Natural killer cell (primary cell): ENCODE measurements around the gene NPEPL1. TPM values are rescaled to one million over a fixed set of nuclear protein-coding genes. Genes with fewer than 3 reads are reported as not detected.
"Not testable (repeated sequence)": the region's sequence is repeated elsewhere in the genome, so short reads cannot be mapped to it uniquely, and the experiment has no call there.

ENCODE experiments used
- ATAC-seq, 3 donors: fragments of 150-1000 bp in 2 of 3; fragments of 200-7000 bp in 1 of 3; cut with Tn5 transposase; 1 replicate in 1 of 3; 2 replicates in 2 of 3; pipeline ENCODE4 v1.10.0; 2021; ENCODE audit warnings: mild to moderate bottlenecking in 2 of 3, moderate library complexity in 2 of 3
- DNase-seq, 2 donors: peaks; one replicate each; pipeline versions ENCODE4 v3.0.0 to v3.0.0-alpha.2; 2013 to 2021; ENCODE audit warnings: mixed read lengths in 1 of 2
- H3K27ac ChIP-seq: one replicate; pipeline ENCODE4 v1.5.1; 2013; ENCODE audit warnings: mild to moderate bottlenecking, low read length
- H3K27me3 ChIP-seq: one replicate; pipeline ENCODE4 v1.6.1; 2013; ENCODE audit warnings: low read length; ENCODE audit not compliant: control insufficient read depth, insufficient read depth
- H3K36me3 ChIP-seq: one replicate; pipeline ENCODE4 v1.6.1; 2013; ENCODE audit warnings: low read length; ENCODE audit not compliant: control insufficient read depth, insufficient read depth
- H3K4me1 ChIP-seq: one replicate; pipeline ENCODE4 v1.6.1; 2013; ENCODE audit warnings: low read length; ENCODE audit not compliant: control insufficient read depth, insufficient read depth
- H3K4me3 ChIP-seq: one replicate; pipeline ENCODE4 v1.5.1; 2013; ENCODE audit warnings: low read length
- H3K9me3 ChIP-seq: one replicate; pipeline ENCODE4 v1.6.1; 2013; ENCODE audit warnings: low read length; ENCODE audit not compliant: control insufficient read depth, insufficient read depth
- H3K27ac Mint-ChIP-seq, 2 donors: one replicate each; pipeline ENCODE4 v1.8.0; 2022; ENCODE audit warnings: mild to moderate bottlenecking in 2 of 2, mixed read lengths in 2 of 2, moderate library complexity in 1 of 2
- H3K27me3 Mint-ChIP-seq, 2 donors: one replicate each; pipeline ENCODE4 v1.8.0; 2022; ENCODE audit warnings: low read depth in 2 of 2, mixed read lengths in 2 of 2
- H3K36me3 Mint-ChIP-seq: one replicate; pipeline ENCODE4 v1.8.0; 2022; ENCODE audit warnings: mixed read lengths
- H3K4me1 Mint-ChIP-seq, 2 donors: one replicate each; pipeline ENCODE4 v1.8.0; 2022; ENCODE audit warnings: mixed read lengths in 2 of 2
- H3K4me3 Mint-ChIP-seq: one replicate; pipeline ENCODE4 v1.8.0; 2022; ENCODE audit warnings: mild to moderate bottlenecking, moderate library complexity, mixed read lengths
- H3K9me3 Mint-ChIP-seq, 2 donors: one replicate each; pipeline ENCODE4 v1.8.0; 2022; ENCODE audit warnings: mixed read lengths in 2 of 2
- CTCF ChIP-seq: fragments of 200-600 bp; IDR thresholded peaks from one replicate; pipeline ENCODE4 v1.8.0; 2022; ENCODE audit warnings: antibody characterized with exemption
- WGBS: methylation state at CpG from one replicate; pipeline ENCODE4 v1.1.7; 2013; ENCODE audit warnings: missing lambda C conversion rate; ENCODE audit not compliant: insufficient coverage; 5-methylcytosine and 5-hydroxymethylcytosine counted together
- intact Hi-C: fragments of 100-400 bp; cut with micrococcal nuclease; formaldehyde crosslinking; loops from one replicate; pipeline ENCODE4 v1.14.2; 2022
- total RNA-seq, 4 donors: library from RNA; stranded (reverse); fragments of 120-200 nt in 1 of 4; gene quantifications; one replicate each; pipeline versions ENCODE4 v1.2.3 to v1.2.4, GENCODE V29; 2013 to 2022

Gene NPEPL1
- total RNA-seq, 3 donors from 2014 or later (not counting 1 experiment from before 2014, with no cell fraction given) = 66.0 to 83.7 (median 68.4) TPM

GRCh38 chr20:58755766-58756449, 63.3 kb downstream of the NPEPL1 start:
- H3K36me3 Mint-ChIP-seq = no peaks in the 10 kb centered on the region
- WGBS = 85% methylated on average over 28 of the region's 28 CpGs
- no peak overlapping the region for H3K27ac Mint-ChIP-seq
- intact Hi-C loops = no loop called here
- H3K4me1 ChIP-seq = no peaks in the 10 kb centered on the region
- DNase-seq = no peak
- ATAC-seq = no peak
- H3K9me3 Mint-ChIP-seq = no peaks in the 10 kb centered on the region
- peaks cover 16 to 32% of the 10 kb centered on the region in 2 donors for H3K27me3 Mint-ChIP-seq
- H3K27me3 ChIP-seq = no peaks in the 10 kb centered on the region
- no peak overlapping the region for H3K27ac ChIP-seq
- no peak overlapping the region for H3K4me3 Mint-ChIP-seq
- H3K4me3 ChIP-seq = no peak overlapping the region
- no peaks in the 10 kb centered on the region for H3K36me3 ChIP-seq
- H3K4me1 Mint-ChIP-seq = no peaks in the 10 kb centered on the region
- no peak for TF ChIP-seq CTCF
- H3K9me3 ChIP-seq = no peaks in the 10 kb centered on the region

- Mint-ChIP-seq H3K4me1 (no peaks in the 10 kb centered on the region), H3K27ac (no peak overlapping the region), H3K27me3 (peaks cover 13 to 32% of the 10 kb centered on the region in 2 donors), H3K36me3 (no peaks in the 10 kb centered on the region), H3K9me3 (no peaks in the 10 kb centered on the region), H3K4me3 (no peak overlapping the region)
- TF ChIP-seq CTCF = no peak
- WGBS = 74% methylated on average over 5 of the region's 7 CpGs
- ATAC-seq = no peak
- intact Hi-C loops = no loop called here
- Histone ChIP-seq H3K4me1 (no peaks in the 10 kb centered on the region), H3K27ac (no peak overlapping the region), H3K9me3 (no peaks in the 10 kb centered on the region), H3K27me3 (no peaks in the 10 kb centered on the region), H3K4me3 (no peak overlapping the region), H3K36me3 (no peaks in the 10 kb centered on the region)
- no peak for DNase-seq
Observed at GRCh38 chr20:58756450-58756775, 63.8 kb downstream of the NPEPL1 start.

GRCh38 chr20:58757647-58758046, 65.0 kb downstream of the NPEPL1 start:
- H3K9me3 ChIP-seq, ATAC-seq, H3K4me1 ChIP-seq, H3K9me3 Mint-ChIP-seq, H3K36me3 ChIP-seq, H3K36me3 Mint-ChIP-seq, H3K27ac ChIP-seq, H3K27ac Mint-ChIP-seq, H3K4me3 Mint-ChIP-seq, H3K27me3 ChIP-seq, H3K4me3 ChIP-seq, intact Hi-C loops, DNase-seq, H3K4me1 Mint-ChIP-seq: not testable (repeated sequence)
- WGBS = 84% methylated on average over 5 of the region's 5 CpGs
- peaks cover 8 to 33% of the 10 kb centered on the region in 2 donors for H3K27me3 Mint-ChIP-seq

- 84% methylated on average over 3 of the region's 3 CpGs for WGBS
- no peaks in the 10 kb centered on the region for H3K27me3 ChIP-seq
- ATAC-seq (no peak), DNase-seq (no peak)
- Mint-ChIP-seq H3K4me1 (no peaks in the 10 kb centered on the region), H3K36me3 (no peaks in the 10 kb centered on the region), H3K27ac (no peak overlapping the region), H3K27me3 (peaks cover 11 to 46% of the 10 kb centered on the region in 2 donors), H3K4me3 (no peak overlapping the region), H3K9me3 (no peaks in the 10 kb centered on the region)
- no peaks in the 10 kb centered on the region for H3K4me1 ChIP-seq
- no peak overlapping the region for H3K27ac ChIP-seq
- TF ChIP-seq CTCF = no peak
- no peak overlapping the region for H3K4me3 ChIP-seq
- H3K9me3 ChIP-seq = no peaks in the 10 kb centered on the region
- H3K36me3 ChIP-seq = no peaks in the 10 kb centered on the region
- intact Hi-C loops = no loop called here
Observed at GRCh38 chr20:58759947-58760346, 67.3 kb downstream of the NPEPL1 start.
